Calu3 (cell line): ENCODE measurements around the gene DBH. TPM values are rescaled to one million over a fixed set of nuclear protein-coding genes. Genes with fewer than 3 reads are reported as not detected.
A peak's percentile ranks its signal among the peaks of the same experiment; 100 is the strongest.

ENCODE experiments used
- BruUV-seq: library from RNA; stranded (reverse); fragments of 400-500 nt; replicated peaks from 2 replicates; lab custom pipeline; 2021; lab: Mats Ljungman, UMichigan
- CTCF ChIA-PET: fragments of 300-600 bp; sonication (Branson Sonifier 250); formaldehyde crosslinking; loops from one replicate; lab custom pipeline; 2022; ENCODE audit warnings: antibody characterized with exemption; lab: Charles Lee
- DNase-seq: peaks from one replicate; pipeline ENCODE4 v3.0.0; 2022
- H3K27ac Mint-ChIP-seq: one replicate; pipeline ENCODE4 v1.8.0; 2022; ENCODE audit warnings: mixed read lengths; ENCODE audit not compliant: unreplicated experiment
- H3K27me3 Mint-ChIP-seq: one replicate; pipeline ENCODE4 v1.8.0; 2022; ENCODE audit warnings: mixed read lengths; ENCODE audit not compliant: unreplicated experiment
- H3K36me3 Mint-ChIP-seq: one replicate; pipeline ENCODE4 v1.8.0; 2022; ENCODE audit warnings: mild to moderate bottlenecking, moderate library complexity, mixed read lengths; ENCODE audit not compliant: insufficient read depth, unreplicated experiment
- H3K4me1 Mint-ChIP-seq: one replicate; pipeline ENCODE4 v1.8.0; 2022; ENCODE audit warnings: mild to moderate bottlenecking, low read depth, mixed read lengths; ENCODE audit not compliant: unreplicated experiment
- H3K4me3 Mint-ChIP-seq: one replicate; pipeline ENCODE4 v1.8.0; 2022; ENCODE audit warnings: mild to moderate bottlenecking, low read depth, moderate library complexity, mixed read lengths; ENCODE audit not compliant: unreplicated experiment
- H3K9me3 Mint-ChIP-seq: one replicate; pipeline ENCODE4 v1.8.0; 2022; ENCODE audit warnings: low read depth, mixed read lengths; ENCODE audit not compliant: unreplicated experiment
- intact Hi-C: fragments of 100-400 bp; cut with micrococcal nuclease; formaldehyde crosslinking; loops from one replicate; pipeline ENCODE4 v1.10.0; 2022; ENCODE audit not compliant: unreplicated experiment
- total RNA-seq: library from RNA; stranded (reverse); gene quantifications from 2 replicates; pipeline ENCODE4 v1.2.3, GENCODE V29; 2022
- TF ChIP-seq, protein P1 (sequence below): fragments of 200-600 bp; IDR thresholded peaks from one replicate; pipeline ENCODE4 v1.8.0; 2022; ENCODE audit warnings: antibody characterized with exemption; ENCODE audit not compliant: unreplicated experiment

The DBH gene
- total RNA-seq, 1 experiment from 2014 or later, result not detected

DNA sequence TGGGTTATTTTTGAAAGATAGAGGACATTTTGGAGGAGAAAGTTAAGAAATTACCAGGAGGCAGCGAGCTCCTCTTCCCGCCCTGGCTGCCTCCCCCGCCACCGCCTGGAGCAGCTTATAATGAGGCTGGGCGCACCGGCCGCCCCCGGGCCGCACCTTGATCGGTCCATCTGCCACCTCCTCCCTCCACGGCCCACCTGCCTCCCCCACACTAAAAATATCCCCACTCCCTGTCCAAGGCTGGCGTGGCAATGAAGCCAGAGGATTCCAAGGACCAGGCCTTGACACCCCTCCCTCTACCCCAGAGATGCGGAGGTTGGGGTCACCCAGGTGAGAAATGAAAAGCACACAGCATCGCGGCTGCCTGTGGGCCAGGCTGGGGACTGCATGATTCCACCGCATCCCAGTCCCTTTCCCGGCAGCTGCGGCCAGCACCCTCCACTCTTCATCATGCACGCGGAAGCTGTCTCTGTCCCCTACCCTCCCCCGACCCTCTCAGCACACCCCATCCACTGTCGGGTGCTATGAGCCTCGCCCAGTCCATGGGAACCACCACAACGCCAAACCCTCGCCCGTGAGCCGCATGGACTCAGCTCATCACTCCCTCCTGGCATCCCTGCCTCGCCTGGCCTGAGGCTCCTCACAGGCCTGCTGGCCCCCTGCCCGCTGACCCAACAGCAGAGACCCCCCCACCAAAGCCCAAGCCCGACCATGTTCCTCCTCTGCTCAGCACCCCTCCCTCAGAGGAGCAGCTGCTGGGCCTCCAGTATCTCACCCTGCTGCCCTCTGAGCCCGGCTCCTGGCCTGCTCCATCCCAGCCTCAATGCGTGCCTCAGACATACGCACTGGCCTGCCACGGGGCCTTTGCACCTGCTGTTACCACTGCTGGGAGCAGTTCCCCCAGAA lies 51.9 kb downstream of the DBH start:
- CTCF ChIA-PET, result no interaction called here

DNA sequence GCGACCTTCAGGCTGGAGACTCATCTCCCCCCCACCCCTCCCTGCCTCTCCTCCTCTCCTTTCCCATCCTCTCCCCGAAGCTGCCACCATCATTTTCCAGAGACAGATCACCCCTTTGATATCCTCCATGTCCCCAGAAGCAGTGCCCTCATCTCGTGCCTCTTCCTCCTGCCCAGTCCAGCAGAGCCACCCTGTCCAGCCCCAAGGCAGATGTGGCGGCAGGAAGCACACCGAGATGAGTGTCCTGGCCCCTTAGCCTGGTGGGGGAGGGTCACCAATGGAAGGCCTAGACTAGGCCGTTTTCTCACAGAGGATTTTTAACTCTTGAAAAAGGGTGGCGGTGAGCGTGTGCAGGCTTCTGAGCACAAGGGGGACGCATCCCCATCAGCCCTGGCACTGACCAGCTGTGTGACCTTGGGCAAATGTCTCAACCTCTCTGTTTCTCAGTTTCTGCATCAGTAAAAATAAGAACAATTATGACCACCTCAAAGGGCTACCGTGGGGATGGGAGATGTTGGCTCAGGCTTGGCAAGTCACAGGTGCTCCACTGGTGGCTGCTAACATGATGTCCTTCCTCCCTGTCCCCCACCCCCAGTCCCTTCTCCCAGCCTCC lies 53.1 kb downstream of the DBH start:
- Mint-ChIP-seq H3K36me3 (no peaks in the 10 kb centered on the region), H3K27me3 (peaks cover 58% of the 10 kb centered on the region), H3K27ac (no peak overlapping the region), H3K9me3 (no peaks in the 10 kb centered on the region), H3K4me1 (no peaks in the 10 kb centered on the region), H3K4me3 (no peak overlapping the region)
- CTCF ChIA-PET, result interaction anchor here (0.6 kb wide), 1 partner anchor 1283 kb away, joined by 5 read pairs; no protein-coding TSS in a partner anchor
- no TSS peak for BruUV-seq
- no peak for DNase-seq
- intact Hi-C loops, result no loop called here
- TF ChIP-seq, protein P1, sequence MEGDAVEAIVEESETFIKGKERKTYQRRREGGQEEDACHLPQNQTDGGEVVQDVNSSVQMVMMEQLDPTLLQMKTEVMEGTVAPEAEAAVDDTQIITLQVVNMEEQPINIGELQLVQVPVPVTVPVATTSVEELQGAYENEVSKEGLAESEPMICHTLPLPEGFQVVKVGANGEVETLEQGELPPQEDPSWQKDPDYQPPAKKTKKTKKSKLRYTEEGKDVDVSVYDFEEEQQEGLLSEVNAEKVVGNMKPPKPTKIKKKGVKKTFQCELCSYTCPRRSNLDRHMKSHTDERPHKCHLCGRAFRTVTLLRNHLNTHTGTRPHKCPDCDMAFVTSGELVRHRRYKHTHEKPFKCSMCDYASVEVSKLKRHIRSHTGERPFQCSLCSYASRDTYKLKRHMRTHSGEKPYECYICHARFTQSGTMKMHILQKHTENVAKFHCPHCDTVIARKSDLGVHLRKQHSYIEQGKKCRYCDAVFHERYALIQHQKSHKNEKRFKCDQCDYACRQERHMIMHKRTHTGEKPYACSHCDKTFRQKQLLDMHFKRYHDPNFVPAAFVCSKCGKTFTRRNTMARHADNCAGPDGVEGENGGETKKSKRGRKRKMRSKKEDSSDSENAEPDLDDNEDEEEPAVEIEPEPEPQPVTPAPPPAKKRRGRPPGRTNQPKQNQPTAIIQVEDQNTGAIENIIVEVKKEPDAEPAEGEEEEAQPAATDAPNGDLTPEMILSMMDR, result no peak

More for the DNA sequence above, 51.9 kb downstream of the DBH start:
- intact Hi-C loops, result no loop called here
- H3K36me3 Mint-ChIP-seq, result no peaks in the 10 kb centered on the region
- no peak for DNase-seq
- no peak overlapping the region for H3K27ac Mint-ChIP-seq
- H3K9me3 Mint-ChIP-seq, result no peaks in the 10 kb centered on the region
- TF ChIP-seq, protein P1, result no peak
- no peaks in the 10 kb centered on the region for H3K4me1 Mint-ChIP-seq
- H3K4me3 Mint-ChIP-seq, result no peak overlapping the region
- peaks cover 47% of the 10 kb centered on the region for H3K27me3 Mint-ChIP-seq
- no TSS peak for BruUV-seq

DNA sequence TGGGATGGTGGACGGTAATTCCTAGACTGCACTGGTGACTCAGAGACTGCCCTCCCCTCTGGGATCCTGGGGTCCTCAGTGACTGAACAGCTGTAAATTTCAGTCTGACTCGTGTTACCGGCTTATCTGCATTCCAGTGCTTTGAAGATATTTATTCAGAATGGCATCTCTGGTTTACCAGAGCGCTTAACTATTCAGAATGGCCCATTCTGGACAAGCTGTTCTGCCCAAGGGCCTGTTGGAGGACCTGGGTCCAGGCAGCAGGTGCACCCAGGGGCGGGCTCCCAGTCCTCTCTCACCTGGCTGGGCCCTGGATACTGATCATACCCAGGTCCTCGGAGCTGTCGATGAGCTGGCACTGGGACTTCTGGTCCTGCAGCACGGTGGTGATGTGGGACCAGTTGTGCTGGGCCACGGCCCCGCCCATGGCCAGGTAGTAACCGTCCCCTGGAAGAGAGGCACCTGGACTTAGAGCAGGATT lies 54.0 kb downstream of the DBH start:
- no TSS peak for BruUV-seq
- DNase-seq, result peak; percentile 38
- Mint-ChIP-seq H3K9me3 (no peaks in the 10 kb centered on the region), H3K4me3 (no peak overlapping the region), H3K36me3 (no peaks in the 10 kb centered on the region), H3K27me3 (peaks cover 67% of the 10 kb centered on the region), H3K4me1 (no peaks in the 10 kb centered on the region), H3K27ac (no peak overlapping the region)
- CTCF ChIA-PET, result no interaction called here
- intact Hi-C loops, result no loop called here
- TF ChIP-seq, protein P1, result no peak

DNA sequence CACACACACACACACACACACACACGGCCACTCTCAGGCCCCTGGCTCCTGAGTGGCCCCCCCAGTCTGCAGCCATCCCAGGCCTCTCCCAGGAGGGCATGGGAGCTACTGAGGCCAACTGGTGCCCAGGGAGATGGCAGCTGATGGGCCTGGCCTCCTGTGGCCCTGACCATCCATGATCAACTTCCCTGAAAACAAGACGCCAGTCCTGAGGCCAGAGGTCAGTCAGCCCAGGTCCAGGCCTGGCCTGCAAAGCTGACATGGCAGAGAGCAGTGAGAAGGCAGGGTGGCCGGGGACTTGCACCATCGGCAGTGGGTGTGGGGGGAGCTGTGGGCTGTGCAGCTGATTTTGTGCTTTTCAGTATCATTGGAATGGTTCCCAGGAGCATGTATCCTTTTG lies 55.0 kb downstream of the DBH start:
- Mint-ChIP-seq H3K4me1 (no peaks in the 10 kb centered on the region), H3K4me3 (no peak overlapping the region), H3K36me3 (no peaks in the 10 kb centered on the region), H3K9me3 (no peaks in the 10 kb centered on the region), H3K27ac (no peak overlapping the region), H3K27me3 (peaks cover 69% of the 10 kb centered on the region)
- DNase-seq, result no peak
- BruUV-seq, result no TSS peak
- intact Hi-C loops, result no loop called here
- CTCF ChIA-PET, result no interaction called here
- TF ChIP-seq, protein P1, result no peak
